Measurements from ENCODE around the gene OR8B4. TPM values are rescaled to one million over a fixed set of nuclear protein-coding genes. Genes with fewer than 3 reads are reported as not detected.

Gene OR8B4
- total RNA-seq (2022): not detected in 2 replicates
- not detected for Bru-seq, nascent RNA
- BruChase-seq, experiment 1, labeled RNA remaining after a 2-hour chase: not detected
- not detected for BruChase-seq, experiment 2, labeled RNA remaining after a 6-hour chase
- long read RNA-seq: 0 reads

- intact Hi-C loops (cut with micrococcal nuclease; ENCODE audit: unreplicated experiment): no loop called here
- Mint-ChIP-seq H3K27ac (ENCODE audit: unreplicated experiment) (no peak within 1 kb of the TSS), H3K4me1 (ENCODE audit: low read depth, unreplicated experiment) (no peaks in the 10 kb centered on the region), H3K9me3 (ENCODE audit: unreplicated experiment) (peaks cover 12% of the 10 kb centered on the region), H3K36me3 (ENCODE audit: insufficient read depth, unreplicated experiment) (no peaks in the 10 kb centered on the region), H3K4me3 (ENCODE audit: unreplicated experiment) (no peak within 1 kb of the TSS), H3K27me3 (ENCODE audit: insufficient read depth, unreplicated experiment) (peaks cover 17% of the 10 kb centered on the region)
- Histone ChIP-seq H3K9me3 (peaks cover 6% of the 10 kb centered on the region), H3K4me3 (ENCODE audit: low read depth, low read length) (no peak within 1 kb of the TSS), H3K4me1 (no peaks in the 10 kb centered on the region), H3K36me3 (ENCODE audit: control insufficient read depth, insufficient read depth, low read length) (no peaks in the 10 kb centered on the region), H3K27me3 (replicated peaks; ENCODE audit: control insufficient read depth, insufficient read depth, low read length) (no peaks in the 10 kb centered on the region)
- no peak for TF ChIP-seq CTCF (IDR thresholded peaks at IDR 0.05; ENCODE audit: insufficient read depth in 1 of 2, low read depth in 1 of 2, low read length in 1 of 2, severe bottlenecking in 1 of 2, unreplicated experiment in 1 of 2)
- ChIA-PET CTCF (no interaction called here), POLR2A (no interaction called here)
- no peak for DNase-seq
- BruUV-seq (replicated peaks): no TSS peak
These were observed at the start of gene OR8B4 for GRCh38 chr11:124424384-124424921. OR8B4 (minus strand) TSS chr11:124424871; CDS start chr11:124424871, 0 bp downstream.

GRCh38 chr11:124474079-124474478 is 49.4 kb upstream of the OR8B4 start:
- no peaks in the 10 kb centered on the region for H3K4me1 ChIP-seq
- Mint-ChIP-seq H3K36me3 (ENCODE audit: insufficient read depth, unreplicated experiment) (no peaks in the 10 kb centered on the region), H3K4me3 (ENCODE audit: unreplicated experiment) (no peak overlapping the region), H3K27me3 (ENCODE audit: insufficient read depth, unreplicated experiment) (peaks cover 30% of the 10 kb centered on the region), H3K9me3 (ENCODE audit: unreplicated experiment) (no peaks in the 10 kb centered on the region), H3K4me1 (ENCODE audit: low read depth, unreplicated experiment) (no peaks in the 10 kb centered on the region), H3K27ac (ENCODE audit: unreplicated experiment) (no peak overlapping the region)
- no peaks in the 10 kb centered on the region for H3K9me3 ChIP-seq
- H3K4me3 ChIP-seq (ENCODE audit: low read depth, low read length): no peak overlapping the region
- no TSS peak for BruUV-seq (replicated peaks)
- DNase-seq: no peak
- CTCF ChIA-PET: no interaction called here
- POLR2A ChIA-PET: no interaction called here
- intact Hi-C loops (cut with micrococcal nuclease; ENCODE audit: unreplicated experiment): no loop called here
- H3K36me3 ChIP-seq (ENCODE audit: control insufficient read depth, insufficient read depth, low read length): no peaks in the 10 kb centered on the region
- TF ChIP-seq CTCF (IDR thresholded peaks at IDR 0.05; ENCODE audit: insufficient read depth in 1 of 2, low read depth in 1 of 2, low read length in 1 of 2, severe bottlenecking in 1 of 2, unreplicated experiment in 1 of 2): no peak
- H3K27me3 ChIP-seq (replicated peaks; ENCODE audit: control insufficient read depth, insufficient read depth, low read length): no peaks in the 10 kb centered on the region; the same call in 1 of the 2 replicates

GRCh38 chr11:124473476-124473875 is 48.8 kb upstream of the OR8B4 start:
- Histone ChIP-seq H3K36me3 (ENCODE audit: control insufficient read depth, insufficient read depth, low read length) (no peaks in the 10 kb centered on the region), H3K27me3 (replicated peaks; ENCODE audit: control insufficient read depth, insufficient read depth, low read length) (no peaks in the 10 kb centered on the region; the same call in 1 of the 2 replicates), H3K4me1 (no peaks in the 10 kb centered on the region), H3K4me3 (ENCODE audit: low read depth, low read length) (no peak overlapping the region), H3K9me3 (no peaks in the 10 kb centered on the region)
- no peaks in the 10 kb centered on the region for H3K36me3 Mint-ChIP-seq (ENCODE audit: insufficient read depth, unreplicated experiment)
- DNase-seq: no peak
- no peak for TF ChIP-seq CTCF (IDR thresholded peaks at IDR 0.05; ENCODE audit: insufficient read depth in 1 of 2, low read depth in 1 of 2, low read length in 1 of 2, severe bottlenecking in 1 of 2, unreplicated experiment in 1 of 2)
- intact Hi-C loops (cut with micrococcal nuclease; ENCODE audit: unreplicated experiment): no loop called here
- no peak overlapping the region for H3K27ac Mint-ChIP-seq (ENCODE audit: unreplicated experiment)
- ChIA-PET POLR2A (no interaction called here), CTCF (no interaction called here)
- no TSS peak for BruUV-seq (replicated peaks)
- no peaks in the 10 kb centered on the region for H3K4me1 Mint-ChIP-seq (ENCODE audit: low read depth, unreplicated experiment)
- no peaks in the 10 kb centered on the region for H3K9me3 Mint-ChIP-seq (ENCODE audit: unreplicated experiment)
- H3K4me3 Mint-ChIP-seq (ENCODE audit: unreplicated experiment): no peak overlapping the region
- peaks cover 30% of the 10 kb centered on the region for H3K27me3 Mint-ChIP-seq (ENCODE audit: insufficient read depth, unreplicated experiment)

Measured in Caco-2 (cell line).